Measurements from ENCODE around the gene CRLF2.

DNA sequence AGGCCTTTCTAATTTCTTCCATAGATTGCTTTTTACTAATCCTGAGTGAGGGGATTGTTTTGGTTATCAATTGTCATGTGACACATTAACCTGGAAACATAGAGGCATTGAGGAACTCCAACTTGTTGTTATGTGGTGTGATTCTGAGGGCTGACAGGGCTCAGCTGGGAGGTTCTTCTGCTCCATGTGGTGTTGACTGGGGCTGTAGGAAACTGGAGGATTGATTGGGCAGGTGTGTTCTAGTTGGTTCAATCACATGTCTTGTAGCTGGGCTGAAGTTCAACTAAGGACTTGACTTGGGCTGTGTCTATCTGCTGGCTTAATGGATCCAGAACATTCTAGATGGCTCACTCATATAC is 10.8 kb upstream of the CRLF2 start:
- TF ChIP-seq, protein P1, sequence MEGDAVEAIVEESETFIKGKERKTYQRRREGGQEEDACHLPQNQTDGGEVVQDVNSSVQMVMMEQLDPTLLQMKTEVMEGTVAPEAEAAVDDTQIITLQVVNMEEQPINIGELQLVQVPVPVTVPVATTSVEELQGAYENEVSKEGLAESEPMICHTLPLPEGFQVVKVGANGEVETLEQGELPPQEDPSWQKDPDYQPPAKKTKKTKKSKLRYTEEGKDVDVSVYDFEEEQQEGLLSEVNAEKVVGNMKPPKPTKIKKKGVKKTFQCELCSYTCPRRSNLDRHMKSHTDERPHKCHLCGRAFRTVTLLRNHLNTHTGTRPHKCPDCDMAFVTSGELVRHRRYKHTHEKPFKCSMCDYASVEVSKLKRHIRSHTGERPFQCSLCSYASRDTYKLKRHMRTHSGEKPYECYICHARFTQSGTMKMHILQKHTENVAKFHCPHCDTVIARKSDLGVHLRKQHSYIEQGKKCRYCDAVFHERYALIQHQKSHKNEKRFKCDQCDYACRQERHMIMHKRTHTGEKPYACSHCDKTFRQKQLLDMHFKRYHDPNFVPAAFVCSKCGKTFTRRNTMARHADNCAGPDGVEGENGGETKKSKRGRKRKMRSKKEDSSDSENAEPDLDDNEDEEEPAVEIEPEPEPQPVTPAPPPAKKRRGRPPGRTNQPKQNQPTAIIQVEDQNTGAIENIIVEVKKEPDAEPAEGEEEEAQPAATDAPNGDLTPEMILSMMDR (conservative IDR thresholded peaks at IDR 0.05; ENCODE audit: low read length) = no peak
- no peak for TF ChIP-seq EZH2phosphoT487 (IDR thresholded peaks at IDR 0.05; ENCODE audit: borderline replicate concordance, low read depth, low read length)

All from OCI-LY7 (cell line).